ENCODE measurements around the gene DOK4. TPM values are rescaled to one million over a fixed set of nuclear protein-coding genes. Genes with fewer than 3 reads are reported as not detected.
A peak's percentile ranks its signal among the peaks of the same experiment; 100 is the strongest.

Gene DOK4
- total RNA-seq, 1 experiment from 2014 or later = 23.0 TPM

- peak overlapping the region; percentile 90 for H3K4me3 Mint-ChIP-seq (ENCODE audit: low read depth, unreplicated experiment)
- intact Hi-C loops (cut with micrococcal nuclease; ENCODE audit: unreplicated experiment) = no loop called here
- no peaks in the 10 kb centered on the region for H3K27me3 Mint-ChIP-seq (ENCODE audit: unreplicated experiment)
- TF ChIP-seq, protein P1, sequence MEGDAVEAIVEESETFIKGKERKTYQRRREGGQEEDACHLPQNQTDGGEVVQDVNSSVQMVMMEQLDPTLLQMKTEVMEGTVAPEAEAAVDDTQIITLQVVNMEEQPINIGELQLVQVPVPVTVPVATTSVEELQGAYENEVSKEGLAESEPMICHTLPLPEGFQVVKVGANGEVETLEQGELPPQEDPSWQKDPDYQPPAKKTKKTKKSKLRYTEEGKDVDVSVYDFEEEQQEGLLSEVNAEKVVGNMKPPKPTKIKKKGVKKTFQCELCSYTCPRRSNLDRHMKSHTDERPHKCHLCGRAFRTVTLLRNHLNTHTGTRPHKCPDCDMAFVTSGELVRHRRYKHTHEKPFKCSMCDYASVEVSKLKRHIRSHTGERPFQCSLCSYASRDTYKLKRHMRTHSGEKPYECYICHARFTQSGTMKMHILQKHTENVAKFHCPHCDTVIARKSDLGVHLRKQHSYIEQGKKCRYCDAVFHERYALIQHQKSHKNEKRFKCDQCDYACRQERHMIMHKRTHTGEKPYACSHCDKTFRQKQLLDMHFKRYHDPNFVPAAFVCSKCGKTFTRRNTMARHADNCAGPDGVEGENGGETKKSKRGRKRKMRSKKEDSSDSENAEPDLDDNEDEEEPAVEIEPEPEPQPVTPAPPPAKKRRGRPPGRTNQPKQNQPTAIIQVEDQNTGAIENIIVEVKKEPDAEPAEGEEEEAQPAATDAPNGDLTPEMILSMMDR (IDR thresholded peaks at IDR 0.05; ENCODE audit: unreplicated experiment) = no peak
- peak overlapping the region; percentile 33 for H3K27ac Mint-ChIP-seq (ENCODE audit: unreplicated experiment)
- H3K9me3 Mint-ChIP-seq (ENCODE audit: low read depth, unreplicated experiment) = no peaks in the 10 kb centered on the region
- BruUV-seq (replicated peaks) = TSS peak; percentile 47
- no peak for DNase-seq
- H3K36me3 Mint-ChIP-seq (ENCODE audit: insufficient read depth, unreplicated experiment) = peaks cover 13% of the 10 kb centered on the region
- CTCF ChIA-PET = interaction anchor here (1.0 kb wide), 1 partner anchor 51 kb away, joined by 3 read pairs; no protein-coding TSS in a partner anchor
- peaks cover 20% of the 10 kb centered on the region for H3K4me1 Mint-ChIP-seq (ENCODE audit: low read depth, unreplicated experiment)
Measured at GRCh38 chr16:57485091-57485915, 990 bp downstream of the DOK4 start.

DNA sequence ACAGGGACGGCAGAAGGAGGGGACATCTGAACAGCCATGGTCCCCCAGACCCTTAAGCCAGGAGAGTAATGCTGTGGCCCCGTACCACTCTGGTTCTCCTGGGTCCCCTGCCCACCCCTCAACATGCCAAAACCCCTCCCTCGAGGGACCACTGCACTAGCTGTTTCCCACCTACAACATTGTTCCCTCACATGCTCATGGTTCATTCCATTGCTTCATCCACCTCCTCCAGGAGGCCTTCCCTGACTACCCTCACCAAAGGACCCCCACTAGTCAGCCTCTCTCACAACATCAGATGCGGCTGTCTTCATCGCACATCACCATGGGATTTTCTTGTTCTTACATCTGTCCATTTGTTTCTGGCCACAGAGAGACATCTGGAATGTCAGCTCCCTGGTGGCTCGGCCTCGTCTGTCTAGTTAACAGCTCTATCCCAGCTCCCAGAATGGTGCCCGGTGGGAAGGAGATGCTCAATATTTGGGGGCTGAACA is 1.7 kb downstream of the DOK4 start:
- peaks cover 14% of the 10 kb centered on the region for H3K36me3 Mint-ChIP-seq (ENCODE audit: insufficient read depth, unreplicated experiment)
- TF ChIP-seq, protein P1 (IDR thresholded peaks at IDR 0.05; ENCODE audit: unreplicated experiment) = no peak
- intact Hi-C loops (cut with micrococcal nuclease; ENCODE audit: unreplicated experiment) = no loop called here
- no peak for DNase-seq
- CTCF ChIA-PET = no interaction called here
- no peak overlapping the region for H3K27ac Mint-ChIP-seq (ENCODE audit: unreplicated experiment)
- no peaks in the 10 kb centered on the region for H3K9me3 Mint-ChIP-seq (ENCODE audit: low read depth, unreplicated experiment)
- no peaks in the 10 kb centered on the region for H3K27me3 Mint-ChIP-seq (ENCODE audit: unreplicated experiment)
- H3K4me3 Mint-ChIP-seq (ENCODE audit: low read depth, unreplicated experiment) = no peak overlapping the region
- H3K4me1 Mint-ChIP-seq (ENCODE audit: low read depth, unreplicated experiment) = peaks cover 28% of the 10 kb centered on the region
- BruUV-seq (replicated peaks) = no TSS peak

GRCh38 chr16:57483725-57484514 is 2.4 kb downstream of the DOK4 start:
- no peak overlapping the region for H3K27ac Mint-ChIP-seq (ENCODE audit: unreplicated experiment)
- H3K9me3 Mint-ChIP-seq (ENCODE audit: low read depth, unreplicated experiment) = no peaks in the 10 kb centered on the region
- intact Hi-C loops (cut with micrococcal nuclease; ENCODE audit: unreplicated experiment) = no loop called here
- CTCF ChIA-PET = no interaction called here
- H3K27me3 Mint-ChIP-seq (ENCODE audit: unreplicated experiment) = no peaks in the 10 kb centered on the region
- DNase-seq = no peak
- peaks cover 18% of the 10 kb centered on the region for H3K36me3 Mint-ChIP-seq (ENCODE audit: insufficient read depth, unreplicated experiment)
- peaks cover 30% of the 10 kb centered on the region for H3K4me1 Mint-ChIP-seq (ENCODE audit: low read depth, unreplicated experiment)
- no peak overlapping the region for H3K4me3 Mint-ChIP-seq (ENCODE audit: low read depth, unreplicated experiment)
- BruUV-seq (replicated peaks) = no TSS peak
- TF ChIP-seq, protein P1 (IDR thresholded peaks at IDR 0.05; ENCODE audit: unreplicated experiment) = no peak

DNA sequence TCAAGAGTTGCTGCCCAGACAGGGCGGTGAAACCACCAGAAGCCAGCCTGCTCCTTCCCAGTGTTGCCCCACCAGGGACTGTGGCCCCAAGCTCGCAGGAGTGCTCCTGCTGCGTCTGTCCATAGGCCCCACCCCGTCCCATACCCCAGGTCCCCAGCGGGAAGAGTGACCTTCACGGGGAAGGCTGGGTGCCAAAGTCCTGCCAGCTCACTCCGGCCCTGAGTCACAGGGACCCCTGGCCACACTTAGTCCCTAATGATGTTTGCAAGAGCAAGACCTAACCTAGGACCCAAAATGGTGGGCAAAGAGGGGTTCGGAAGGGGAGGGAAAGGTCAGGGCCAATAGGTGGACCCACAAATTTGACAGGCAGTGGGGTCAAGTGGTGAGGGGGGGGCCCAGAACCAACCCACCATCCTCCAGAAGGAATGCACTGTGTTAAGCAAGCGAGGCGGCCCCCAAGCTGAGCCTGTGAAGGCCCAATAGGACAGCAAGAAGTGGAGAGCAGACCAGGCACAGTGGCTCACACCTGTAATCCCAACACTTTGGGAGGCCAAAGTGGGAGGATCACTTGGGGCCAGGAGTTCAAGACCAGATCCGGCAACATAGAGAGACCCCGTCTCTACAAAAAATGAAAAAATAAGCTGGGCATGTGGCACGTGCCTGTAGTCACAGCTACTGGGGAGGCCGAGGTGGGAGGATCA is 3.3 kb downstream of the DOK4 start:
- CTCF ChIA-PET = no interaction called here
- no peaks in the 10 kb centered on the region for H3K9me3 Mint-ChIP-seq (ENCODE audit: low read depth, unreplicated experiment)
- H3K36me3 Mint-ChIP-seq (ENCODE audit: insufficient read depth, unreplicated experiment) = peaks cover 18% of the 10 kb centered on the region
- no peak overlapping the region for H3K4me3 Mint-ChIP-seq (ENCODE audit: low read depth, unreplicated experiment)
- no TSS peak for BruUV-seq (replicated peaks)
- no peak overlapping the region for H3K27ac Mint-ChIP-seq (ENCODE audit: unreplicated experiment)
- TF ChIP-seq, protein P1 (IDR thresholded peaks at IDR 0.05; ENCODE audit: unreplicated experiment) = no peak
- no peak for DNase-seq
- peaks cover 30% of the 10 kb centered on the region for H3K4me1 Mint-ChIP-seq (ENCODE audit: low read depth, unreplicated experiment)
- H3K27me3 Mint-ChIP-seq (ENCODE audit: unreplicated experiment) = no peaks in the 10 kb centered on the region
- intact Hi-C loops (cut with micrococcal nuclease; ENCODE audit: unreplicated experiment) = no loop called here
